GM06990 (cell line): ENCODE data around the gene DYNC1LI1.

Source experiments
- DNase-seq: peaks from one replicate; pipeline ENCODE4 v3.0.0-alpha.2; 2011; ENCODE audit not compliant: insufficient read length; ENCODE audit errors: extremely low read depth
- H3K27me3 ChIP-seq: replicated peaks from 2 replicates; pipeline ENCODE4 v1.6.0; 2011; ENCODE audit warnings: low read length; ENCODE audit not compliant: control insufficient read depth, insufficient read depth
- H3K36me3 ChIP-seq: 2 replicates; pipeline ENCODE4 v1.5.1; 2011; ENCODE audit warnings: low read length; ENCODE audit not compliant: control insufficient read depth, insufficient read depth
- H3K4me3 ChIP-seq: replicated peaks from 2 replicates; pipeline ENCODE4 v1.5.1; 2011; ENCODE audit warnings: low read depth, mild to moderate bottlenecking, control low read depth, low read length
- CTCF ChIP-seq: IDR thresholded peaks from 2 replicates; pipeline ENCODE4 v1.5.1; 2011; ENCODE audit warnings: low read length, control low read depth, mild to moderate bottlenecking, inconsistent platforms; ENCODE audit not compliant: insufficient read depth, poor library complexity, severe bottlenecking

The DYNC1LI1 gene

GRCh38 chr3:32568953-32569352 lies 1.7 kb downstream of the DYNC1LI1 start:
- Histone ChIP-seq H3K4me3 (peak overlapping the region; percentile 94), H3K36me3 (no peaks in the 10 kb centered on the region), H3K27me3 (no peaks in the 10 kb centered on the region)
- DNase-seq = no peak
- no peak for TF ChIP-seq CTCF

- TF ChIP-seq CTCF = no peak
- H3K36me3 ChIP-seq = no peaks in the 10 kb centered on the region; the same call in none of the 2 replicates
- no peak overlapping the region for H3K4me3 ChIP-seq
- DNase-seq = no peak
- H3K27me3 ChIP-seq = no peaks in the 10 kb centered on the region
Measured at GRCh38 chr3:32564195-32564594, 6.5 kb downstream of the DYNC1LI1 start.

- Histone ChIP-seq H3K27me3 (no peaks in the 10 kb centered on the region), H3K36me3 (no peaks in the 10 kb centered on the region; the same call in none of the 2 replicates), H3K4me3 (no peak overlapping the region)
- DNase-seq = no peak
- no peak for TF ChIP-seq CTCF
Measured at GRCh38 chr3:32562640-32563039, 8.0 kb downstream of the DYNC1LI1 start.

GRCh38 chr3:32557640-32558352 lies 12.9 kb downstream of the DYNC1LI1 start:
- no peak for DNase-seq
- no peaks in the 10 kb centered on the region for H3K27me3 ChIP-seq
- H3K4me3 ChIP-seq = no peak overlapping the region
- TF ChIP-seq CTCF = no peak
- no peaks in the 10 kb centered on the region; the same call in none of the 2 replicates for H3K36me3 ChIP-seq

- Histone ChIP-seq H3K4me3 (no peak overlapping the region), H3K36me3 (no peaks in the 10 kb centered on the region; the same call in none of the 2 replicates), H3K27me3 (no peaks in the 10 kb centered on the region)
- TF ChIP-seq CTCF = no peak
- DNase-seq = no peak
Measured at GRCh38 chr3:32556332-32556731, 14.3 kb downstream of the DYNC1LI1 start.
